GM23338 (cell line): Measurements from ENCODE around the gene TMEM255B. TPM values are rescaled to one million over a fixed set of nuclear protein-coding genes. Genes with fewer than 3 reads are reported as not detected.

Experiments used
- ATAC-seq: fragments of 200-7000 bp; cut with Tn5 transposase; 3 replicates; pipeline ENCODE4 v1.9.1; 2020
- DNase-seq: peaks from one replicate; pipeline ENCODE4 v3.0.0-alpha.2; 2015; ENCODE audit warnings: low spot score
- H2AFZ ChIP-seq: fragments of 200-600 bp; sonication (generic); 2 replicates; pipeline ENCODE4 v1.8.0; 2016; ENCODE audit warnings: antibody characterized with exemption, mild to moderate bottlenecking, moderate library complexity
- H3F3A ChIP-seq: fragments of 200-600 bp; sonication (generic); replicated peaks from 2 replicates; pipeline ENCODE4 v1.8.0; 2017; ENCODE audit warnings: antibody characterized with exemption, mixed run types, low read depth
- H3K27ac ChIP-seq: fragments of 200-600 bp; sonication (generic); 2 replicates; pipeline ENCODE4 v1.6.1; 2016; ENCODE audit warnings: low read depth
- H3K27me3 ChIP-seq: fragments of 200-600 bp; sonication (generic); 2 replicates; pipeline ENCODE4 v1.8.0; 2016; ENCODE audit warnings: mild to moderate bottlenecking, mixed run types, moderate library complexity; ENCODE audit not compliant: insufficient read depth
- H3K36me3 ChIP-seq: fragments of 200-600 bp; sonication (generic); 2 replicates; pipeline ENCODE4 v1.8.0; 2016; ENCODE audit warnings: mild to moderate bottlenecking; ENCODE audit not compliant: insufficient read depth
- H3K4me1 ChIP-seq: fragments of 200-600 bp; sonication (generic); 2 replicates; pipeline ENCODE4 v1.8.0; 2016; ENCODE audit warnings: mild to moderate bottlenecking, moderate library complexity; ENCODE audit not compliant: insufficient read depth
- H3K4me2 ChIP-seq: fragments of 200-600 bp; sonication (generic); 2 replicates; pipeline ENCODE4 v1.7.1; 2017; ENCODE audit warnings: mixed run types
- H3K4me3 ChIP-seq: fragments of 200-600 bp; sonication (generic); 2 replicates; pipeline ENCODE4 v1.6.1; 2016; ENCODE audit warnings: mixed run types
- H3K79me2 ChIP-seq: fragments of 200-600 bp; sonication (generic); replicated peaks from 2 replicates; pipeline ENCODE4 v1.8.0; 2017; ENCODE audit warnings: mild to moderate bottlenecking; ENCODE audit not compliant: insufficient read depth
- H3K9me2 ChIP-seq: fragments of 200-600 bp; sonication (generic); 2 replicates; pipeline ENCODE4 v1.8.0; 2017; ENCODE audit not compliant: insufficient read depth
- H4K20me1 ChIP-seq: fragments of 200-600 bp; sonication (generic); replicated peaks from 2 replicates; pipeline ENCODE4 v1.8.0; 2017; ENCODE audit warnings: mild to moderate bottlenecking; ENCODE audit not compliant: insufficient read depth
- H3K27ac Mint-ChIP-seq: 2 replicates; pipeline ENCODE4 v1.8.0; 2020; ENCODE audit warnings: inconsistent platforms, mild to moderate bottlenecking, moderate library complexity, mixed read lengths
- H3K27me3 Mint-ChIP-seq: 3 replicates; pipeline ENCODE4 v1.8.0; 2022; ENCODE audit warnings: low read depth, mild to moderate bottlenecking, moderate library complexity, mixed read lengths, inconsistent platforms; ENCODE audit not compliant: insufficient read depth, poor library complexity
- H3K36me3 Mint-ChIP-seq: 3 replicates; pipeline ENCODE4 v1.8.0; 2021; ENCODE audit warnings: low read depth, mild to moderate bottlenecking, inconsistent platforms, moderate library complexity, mixed read lengths
- H3K4me1 Mint-ChIP-seq: 3 replicates; pipeline ENCODE4 v1.8.0; 2020; ENCODE audit warnings: mild to moderate bottlenecking, inconsistent platforms, mixed read lengths
- H3K4me3 Mint-ChIP-seq: 3 replicates; pipeline ENCODE4 v1.8.0; 2021; ENCODE audit warnings: moderate library complexity, mild to moderate bottlenecking, inconsistent platforms, mixed read lengths
- H3K9me3 Mint-ChIP-seq: 3 replicates; pipeline ENCODE4 v1.8.0; 2020; ENCODE audit warnings: moderate library complexity, mild to moderate bottlenecking, inconsistent platforms, mixed read lengths
- CREB1 ChIP-seq: fragments of 250-450 bp; sonication (Bioruptor Pico); IDR thresholded peaks from 2 replicates; pipeline ENCODE4 v1.5.0; 2020; ENCODE audit warnings: low read depth, mild to moderate bottlenecking, moderate library complexity
- EZH2phosphoT487 ChIP-seq: fragments of 200-600 bp; sonication (generic); IDR thresholded peaks from one replicate; pipeline ENCODE4 v1.8.1; 2018; ENCODE audit warnings: antibody characterized with exemption; ENCODE audit not compliant: unreplicated experiment
- JUNB ChIP-seq: IDR thresholded peaks from one replicate; pipeline ENCODE4 v1.6.1; 2016; ENCODE audit warnings: antibody characterized with exemption; ENCODE audit not compliant: unreplicated experiment
- NANOG ChIP-seq: IDR thresholded peaks from 2 replicates; pipeline ENCODE4 v1.6.1; 2016; ENCODE audit warnings: antibody characterized with exemption, borderline replicate concordance
- POLR2AphosphoS5 ChIP-seq: IDR thresholded peaks from 2 replicates; pipeline ENCODE4 v1.6.1; 2016; ENCODE audit warnings: antibody characterized with exemption, low read depth
- STAT1 ChIP-seq: IDR thresholded peaks from one replicate; pipeline ENCODE4 v1.6.1; 2016; ENCODE audit warnings: antibody characterized with exemption; ENCODE audit not compliant: unreplicated experiment
- ZNF114 ChIP-seq: fragments of 250-450 bp; sonication (Bioruptor Pico); IDR thresholded peaks from 2 replicates; pipeline ENCODE4 v1.5.0; 2020; ENCODE audit warnings: mild to moderate bottlenecking, moderate library complexity
- polyA plus RNA-seq: library from polyadenylated mRNA; unstranded; fragments of >200 nt; fragmentation: Nextera tagmentation; extraction: Ambion mirVana; gene quantifications from 2 replicates; pipeline ENCODE4 v1.2.1, GENCODE V29; 2016
- total RNA-seq: library from RNA; depleted of rRNA; stranded (reverse); fragments of >200 nt; shearing (Covaris generic); gene quantifications from 2 replicates; pipeline ENCODE4 v1.2.3, GENCODE V29; 2014
- TF ChIP-seq, protein P1 (sequence below), 2 experiments: fragments of 200-600 bp in 1 of 2; sonication (generic) in 1 of 2; conservative IDR thresholded peaks; 2 replicates each; pipeline versions ENCODE4 v1.5.1 to v1.6.1; 2016 to 2017; ENCODE audit warnings: antibody characterized with exemption in 2 of 2, low read depth in 2 of 2, mild to moderate bottlenecking in 2 of 2, moderate library complexity in 1 of 2
- TF ChIP-seq, protein P2 (sequence below): fragments of 250-450 bp; sonication (Bioruptor Pico); IDR thresholded peaks from 2 replicates; pipeline ENCODE4 v1.5.0; 2020; ENCODE audit warnings: mild to moderate bottlenecking, moderate library complexity

Gene TMEM255B
- total and polyA plus RNA-seq, 2 experiments from 2014 or later = 0.69 to 4.4 TPM

DNA sequence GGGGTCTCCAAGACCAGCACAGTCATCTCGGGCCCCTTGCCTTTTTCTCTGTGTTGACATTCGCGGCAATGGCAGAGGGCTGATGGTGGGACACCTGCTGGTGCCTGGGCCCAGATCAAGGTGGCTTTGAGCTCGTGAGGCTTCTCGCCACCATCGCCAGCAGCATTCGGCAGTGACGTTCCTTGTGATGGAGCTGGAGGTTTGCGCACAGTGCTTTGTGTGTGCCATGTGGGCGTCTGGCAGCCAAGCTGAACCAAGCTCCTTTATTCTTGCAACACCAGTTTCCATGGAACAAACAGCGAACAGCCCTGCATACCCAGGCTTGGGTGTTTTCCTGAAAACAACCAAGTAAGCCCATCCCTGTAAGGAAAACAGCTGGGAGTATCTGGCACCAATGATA lies 9.1 kb upstream of the TMEM255B start:
- peaks cover 4% of the 10 kb centered on the region; the same call in 1 of the 2 replicates for H3K9me2 ChIP-seq
- Mint-ChIP-seq H3K4me1 (no peaks in the 10 kb centered on the region; the same call in 2 of the 3 replicates), H3K36me3 (peaks cover 14% of the 10 kb centered on the region; the same call in 2 of the 3 replicates), H3K4me3 (no peak overlapping the region), H3K9me3 (peaks cover 18% of the 10 kb centered on the region), H3K27me3 (peaks cover 16% of the 10 kb centered on the region), H3K27ac (no peak overlapping the region)
- no peaks in the 10 kb centered on the region for H4K20me1 ChIP-seq
- no peak for TF ChIP-seq POLR2AphosphoS5
- no peak for TF ChIP-seq NANOG
- TF ChIP-seq STAT1 = no peak
- TF ChIP-seq ZNF114 (CRISPR knock-in tag) = no peak
- TF ChIP-seq JUNB = no peak
- TF ChIP-seq EZH2phosphoT487 = no peak
- TF ChIP-seq, protein P1, sequence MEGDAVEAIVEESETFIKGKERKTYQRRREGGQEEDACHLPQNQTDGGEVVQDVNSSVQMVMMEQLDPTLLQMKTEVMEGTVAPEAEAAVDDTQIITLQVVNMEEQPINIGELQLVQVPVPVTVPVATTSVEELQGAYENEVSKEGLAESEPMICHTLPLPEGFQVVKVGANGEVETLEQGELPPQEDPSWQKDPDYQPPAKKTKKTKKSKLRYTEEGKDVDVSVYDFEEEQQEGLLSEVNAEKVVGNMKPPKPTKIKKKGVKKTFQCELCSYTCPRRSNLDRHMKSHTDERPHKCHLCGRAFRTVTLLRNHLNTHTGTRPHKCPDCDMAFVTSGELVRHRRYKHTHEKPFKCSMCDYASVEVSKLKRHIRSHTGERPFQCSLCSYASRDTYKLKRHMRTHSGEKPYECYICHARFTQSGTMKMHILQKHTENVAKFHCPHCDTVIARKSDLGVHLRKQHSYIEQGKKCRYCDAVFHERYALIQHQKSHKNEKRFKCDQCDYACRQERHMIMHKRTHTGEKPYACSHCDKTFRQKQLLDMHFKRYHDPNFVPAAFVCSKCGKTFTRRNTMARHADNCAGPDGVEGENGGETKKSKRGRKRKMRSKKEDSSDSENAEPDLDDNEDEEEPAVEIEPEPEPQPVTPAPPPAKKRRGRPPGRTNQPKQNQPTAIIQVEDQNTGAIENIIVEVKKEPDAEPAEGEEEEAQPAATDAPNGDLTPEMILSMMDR (conservative IDR thresholded peaks at IDR 0.05; ENCODE audit: low read depth in 2 of 2) = no peak
- TF ChIP-seq, protein P2, sequence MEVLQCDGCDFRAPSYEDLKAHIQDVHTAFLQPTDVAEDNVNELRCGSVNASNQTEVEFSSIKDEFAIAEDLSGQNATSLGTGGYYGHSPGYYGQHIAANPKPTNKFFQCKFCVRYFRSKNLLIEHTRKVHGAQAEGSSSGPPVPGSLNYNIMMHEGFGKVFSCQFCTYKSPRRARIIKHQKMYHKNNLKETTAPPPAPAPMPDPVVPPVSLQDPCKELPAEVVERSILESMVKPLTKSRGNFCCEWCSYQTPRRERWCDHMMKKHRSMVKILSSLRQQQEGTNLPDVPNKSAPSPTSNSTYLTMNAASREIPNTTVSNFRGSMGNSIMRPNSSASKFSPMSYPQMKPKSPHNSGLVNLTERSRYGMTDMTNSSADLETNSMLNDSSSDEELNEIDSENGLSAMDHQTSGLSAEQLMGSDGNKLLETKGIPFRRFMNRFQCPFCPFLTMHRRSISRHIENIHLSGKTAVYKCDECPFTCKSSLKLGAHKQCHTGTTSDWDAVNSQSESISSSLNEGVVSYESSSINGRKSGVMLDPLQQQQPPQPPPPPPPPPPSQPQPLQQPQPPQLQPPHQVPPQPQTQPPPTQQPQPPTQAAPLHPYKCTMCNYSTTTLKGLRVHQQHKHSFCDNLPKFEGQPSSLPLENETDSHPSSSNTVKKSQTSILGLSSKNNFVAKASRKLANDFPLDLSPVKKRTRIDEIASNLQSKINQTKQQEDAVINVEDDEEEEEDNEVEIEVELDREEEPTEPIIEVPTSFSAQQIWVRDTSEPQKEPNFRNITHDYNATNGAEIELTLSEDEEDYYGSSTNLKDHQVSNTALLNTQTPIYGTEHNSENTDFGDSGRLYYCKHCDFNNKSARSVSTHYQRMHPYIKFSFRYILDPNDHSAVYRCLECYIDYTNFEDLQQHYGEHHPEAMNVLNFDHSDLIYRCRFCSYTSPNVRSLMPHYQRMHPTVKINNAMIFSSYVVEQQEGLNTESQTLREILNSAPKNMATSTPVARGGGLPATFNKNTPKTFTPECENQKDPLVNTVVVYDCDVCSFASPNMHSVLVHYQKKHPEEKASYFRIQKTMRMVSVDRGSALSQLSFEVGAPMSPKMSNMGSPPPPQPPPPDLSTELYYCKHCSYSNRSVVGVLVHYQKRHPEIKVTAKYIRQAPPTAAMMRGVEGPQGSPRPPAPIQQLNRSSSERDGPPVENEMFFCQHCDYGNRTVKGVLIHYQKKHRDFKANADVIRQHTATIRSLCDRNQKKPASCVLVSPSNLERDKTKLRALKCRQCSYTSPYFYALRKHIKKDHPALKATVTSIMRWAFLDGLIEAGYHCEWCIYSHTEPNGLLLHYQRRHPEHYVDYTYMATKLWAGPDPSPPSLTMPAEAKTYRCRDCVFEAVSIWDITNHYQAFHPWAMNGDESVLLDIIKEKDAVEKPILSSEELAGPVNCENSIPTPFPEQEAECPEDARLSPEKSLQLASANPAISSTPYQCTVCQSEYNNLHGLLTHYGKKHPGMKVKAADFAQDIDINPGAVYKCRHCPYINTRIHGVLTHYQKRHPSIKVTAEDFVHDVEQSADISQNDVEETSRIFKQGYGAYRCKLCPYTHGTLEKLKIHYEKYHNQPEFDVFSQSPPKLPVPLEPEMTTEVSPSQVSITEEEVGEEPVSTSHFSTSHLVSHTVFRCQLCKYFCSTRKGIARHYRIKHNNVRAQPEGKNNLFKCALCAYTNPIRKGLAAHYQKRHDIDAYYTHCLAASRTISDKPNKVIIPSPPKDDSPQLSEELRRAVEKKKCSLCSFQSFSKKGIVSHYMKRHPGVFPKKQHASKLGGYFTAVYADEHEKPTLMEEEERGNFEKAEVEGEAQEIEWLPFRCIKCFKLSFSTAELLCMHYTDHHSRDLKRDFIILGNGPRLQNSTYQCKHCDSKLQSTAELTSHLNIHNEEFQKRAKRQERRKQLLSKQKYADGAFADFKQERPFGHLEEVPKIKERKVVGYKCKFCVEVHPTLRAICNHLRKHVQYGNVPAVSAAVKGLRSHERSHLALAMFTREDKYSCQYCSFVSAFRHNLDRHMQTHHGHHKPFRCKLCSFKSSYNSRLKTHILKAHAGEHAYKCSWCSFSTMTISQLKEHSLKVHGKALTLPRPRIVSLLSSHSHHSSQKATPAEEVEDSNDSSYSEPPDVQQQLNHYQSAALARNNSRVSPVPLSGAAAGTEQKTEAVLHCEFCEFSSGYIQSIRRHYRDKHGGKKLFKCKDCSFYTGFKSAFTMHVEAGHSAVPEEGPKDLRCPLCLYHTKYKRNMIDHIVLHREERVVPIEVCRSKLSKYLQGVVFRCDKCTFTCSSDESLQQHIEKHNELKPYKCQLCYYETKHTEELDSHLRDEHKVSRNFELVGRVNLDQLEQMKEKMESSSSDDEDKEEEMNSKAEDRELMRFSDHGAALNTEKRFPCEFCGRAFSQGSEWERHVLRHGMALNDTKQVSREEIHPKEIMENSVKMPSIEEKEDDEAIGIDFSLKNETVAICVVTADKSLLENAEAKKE (CRISPR knock-in tag) = no peak
- TF ChIP-seq CREB1 (CRISPR knock-in tag) = no peak
- DNase-seq (no peak), ATAC-seq (no peak)
- H3K4me3 ChIP-seq = no peak overlapping the region
- no peaks in the 10 kb centered on the region for H3K4me1 ChIP-seq
- H3K36me3 ChIP-seq = no peaks in the 10 kb centered on the region
- H3K27ac ChIP-seq = no peak overlapping the region
- H3K4me2 ChIP-seq = no peak overlapping the region
- H3F3A ChIP-seq = peaks cover 25% of the 10 kb centered on the region
- H3K27me3 ChIP-seq = no peaks in the 10 kb centered on the region
- H2AFZ ChIP-seq = no peak overlapping the region
- no peaks in the 10 kb centered on the region for H3K79me2 ChIP-seq
